ENCODE results near the gene INTS7.

DNA sequence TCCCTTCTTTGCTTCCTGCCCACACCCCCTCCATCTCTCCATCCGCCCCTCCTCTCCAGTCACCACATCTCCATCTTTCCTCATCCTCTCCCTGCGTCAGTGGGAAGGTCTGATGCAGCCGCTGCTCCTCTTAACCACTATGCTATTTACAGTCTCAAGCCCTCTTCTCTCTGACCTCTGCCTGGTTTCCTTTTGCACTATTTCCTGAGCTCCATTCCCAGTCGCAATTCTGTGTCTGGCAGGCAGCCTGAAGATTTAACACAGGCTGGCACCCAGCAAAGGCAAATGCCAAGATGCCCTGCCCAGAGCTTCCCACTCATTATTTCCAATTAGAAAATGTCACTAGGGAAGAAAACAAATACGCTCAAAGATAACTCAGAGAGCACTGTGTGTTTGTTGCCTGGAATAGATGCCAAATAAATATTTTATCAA lies 115.2 kb downstream of the INTS7 start:
- TF ChIP-seq, protein P1, sequence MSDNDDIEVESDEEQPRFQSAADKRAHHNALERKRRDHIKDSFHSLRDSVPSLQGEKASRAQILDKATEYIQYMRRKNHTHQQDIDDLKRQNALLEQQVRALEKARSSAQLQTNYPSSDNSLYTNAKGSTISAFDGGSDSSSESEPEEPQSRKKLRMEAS (IDR thresholded peaks at IDR 0.05; ENCODE audit: low read depth, low read length), result no peak
- TF ChIP-seq POLR2A (IDR thresholded peaks at IDR 0.05; ENCODE audit: extremely low read depth, insufficient read length) (no peak), MYC (IDR thresholded peaks at IDR 0.05; ENCODE audit: low read depth, low read length) (no peak)
- TF ChIP-seq, protein P2, sequence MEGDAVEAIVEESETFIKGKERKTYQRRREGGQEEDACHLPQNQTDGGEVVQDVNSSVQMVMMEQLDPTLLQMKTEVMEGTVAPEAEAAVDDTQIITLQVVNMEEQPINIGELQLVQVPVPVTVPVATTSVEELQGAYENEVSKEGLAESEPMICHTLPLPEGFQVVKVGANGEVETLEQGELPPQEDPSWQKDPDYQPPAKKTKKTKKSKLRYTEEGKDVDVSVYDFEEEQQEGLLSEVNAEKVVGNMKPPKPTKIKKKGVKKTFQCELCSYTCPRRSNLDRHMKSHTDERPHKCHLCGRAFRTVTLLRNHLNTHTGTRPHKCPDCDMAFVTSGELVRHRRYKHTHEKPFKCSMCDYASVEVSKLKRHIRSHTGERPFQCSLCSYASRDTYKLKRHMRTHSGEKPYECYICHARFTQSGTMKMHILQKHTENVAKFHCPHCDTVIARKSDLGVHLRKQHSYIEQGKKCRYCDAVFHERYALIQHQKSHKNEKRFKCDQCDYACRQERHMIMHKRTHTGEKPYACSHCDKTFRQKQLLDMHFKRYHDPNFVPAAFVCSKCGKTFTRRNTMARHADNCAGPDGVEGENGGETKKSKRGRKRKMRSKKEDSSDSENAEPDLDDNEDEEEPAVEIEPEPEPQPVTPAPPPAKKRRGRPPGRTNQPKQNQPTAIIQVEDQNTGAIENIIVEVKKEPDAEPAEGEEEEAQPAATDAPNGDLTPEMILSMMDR (IDR thresholded peaks at IDR 0.05; ENCODE audit: low read depth, low read length), result no peak
